T-cell (primary cell): ENCODE data around the gene TMEM38A. TPM values are rescaled to one million over a fixed set of nuclear protein-coding genes. Genes with fewer than 3 reads are reported as not detected.

ENCODE experiments used
- ATAC-seq, 4 experiments: fragments of 200-7000 bp in 3 of 4; fragments of 150-1000 bp in 1 of 4; cut with Tn5 transposase; replicated peaks in 1 of 4; 1 replicate in 3 of 4; 2 replicates in 1 of 4; pipeline ENCODE4 v1.10.0; 2021; ENCODE audit warnings: moderate library complexity in 3 of 4, mild to moderate bottlenecking in 2 of 4, moderate number of reproducible peaks in 1 of 4
- CTCF ChIA-PET, 2 donors: fragments of 300-600 bp; sonication (Branson Sonifier 250); formaldehyde crosslinking; loops; one replicate each; lab custom pipeline; 2022; ENCODE audit warnings: antibody characterized with exemption in 2 of 2; lab: Charles Lee
- POLR2A ChIA-PET, 2 donors: fragments of 300-600 bp; sonication (Branson Sonifier 250); formaldehyde crosslinking; loops; one replicate each; lab custom pipeline; 2022; ENCODE audit warnings: antibody characterized with exemption in 2 of 2; lab: Charles Lee
- DNase-seq, 35 experiments: peaks; one replicate each; pipeline versions ENCODE4 v3.0.0 to v3.0.0-alpha.2; 2013 to 2023
- H3K27ac ChIP-seq: one replicate; pipeline ENCODE4 v1.5.1; 2013; ENCODE audit warnings: low read length
- H3K27me3 ChIP-seq, 2 experiments: replicated peaks in 1 of 2; 1 replicate in 1 of 2; 2 replicates in 1 of 2; pipeline versions ENCODE4 v1.6.1 to v1.7.0; 2013; ENCODE audit warnings: low read length in 1 of 2, mixed read lengths in 1 of 2; ENCODE audit not compliant: control insufficient read depth in 2 of 2, insufficient read depth in 2 of 2; ENCODE audit errors: extremely low read depth in 1 of 2
- H3K36me3 ChIP-seq, 2 donors: 1 replicate in 1 of 2; 2 replicates in 1 of 2; pipeline versions ENCODE4 v1.6.1 to v1.7.0; 2013; ENCODE audit warnings: low read length in 1 of 2; ENCODE audit not compliant: control insufficient read depth in 2 of 2, insufficient read depth in 1 of 2; ENCODE audit errors: extremely low read depth in 1 of 2
- H3K4me1 ChIP-seq, 2 experiments: 1 replicate in 1 of 2; 2 replicates in 1 of 2; pipeline versions ENCODE4 v1.6.1 to v1.7.0; 2013; ENCODE audit warnings: low read length in 2 of 2, mixed read lengths in 1 of 2; ENCODE audit not compliant: insufficient read depth in 2 of 2, control insufficient read depth in 1 of 2; ENCODE audit errors: extremely low read depth in 1 of 2
- H3K4me3 ChIP-seq, 2 donors: 1 replicate in 1 of 2; 2 replicates in 1 of 2; pipeline versions ENCODE4 v1.5.1 to v1.7.0; 2013; ENCODE audit warnings: mild to moderate bottlenecking in 2 of 2, low read length in 1 of 2, moderate library complexity in 1 of 2; ENCODE audit not compliant: control insufficient read depth in 1 of 2; ENCODE audit errors: extremely low read depth in 1 of 2
- H3K9me3 ChIP-seq: 2 replicates; pipeline ENCODE4 v1.7.0; 2013
- H3K27ac Mint-ChIP-seq, 2 donors: one replicate each; pipeline ENCODE4 v1.8.0; 2020 to 2021; ENCODE audit warnings: mild to moderate bottlenecking in 2 of 2, mixed read lengths in 2 of 2
- H3K27me3 Mint-ChIP-seq, 2 donors: one replicate each; pipeline ENCODE4 v1.8.0; 2021 to 2022; ENCODE audit warnings: mixed read lengths in 2 of 2
- H3K36me3 Mint-ChIP-seq: one replicate; pipeline ENCODE4 v1.8.0; 2021; ENCODE audit warnings: mixed read lengths
- H3K4me1 Mint-ChIP-seq, 3 donors: one replicate each; pipeline ENCODE4 v1.8.0; 2020 to 2022; ENCODE audit warnings: mixed read lengths in 3 of 3, mild to moderate bottlenecking in 1 of 3
- H3K4me3 Mint-ChIP-seq, 3 donors: one replicate each; pipeline ENCODE4 v1.8.0; 2020 to 2022; ENCODE audit warnings: mild to moderate bottlenecking in 3 of 3, mixed read lengths in 3 of 3, moderate library complexity in 3 of 3
- H3K9me3 Mint-ChIP-seq, 3 donors: one replicate each; pipeline ENCODE4 v1.8.0; 2020 to 2022; ENCODE audit warnings: mixed read lengths in 3 of 3
- WGBS: methylation state at CpG from one replicate; pipeline ENCODE4 v1.1.5; 2013; ENCODE audit warnings: missing lambda C conversion rate; ENCODE audit not compliant: insufficient coverage; 5-methylcytosine and 5-hydroxymethylcytosine counted together
- total RNA-seq, 35 experiments: library from RNA in 6 of 35; stranded (reverse) in 6 of 35; fragments of 120-200 nt in 1 of 35; gene quantifications; one replicate each; pipeline versions ENCODE4 v1.2.1 to v1.2.4 and lab custom pipeline; 2013 to 2026

Gene TMEM38A
- total RNA-seq, 5 donors from 2014 or later (not counting 1 experiment from before 2014, with no cell fraction given) = 0.45 to 2.0 (median 0.77) TPM

DNA sequence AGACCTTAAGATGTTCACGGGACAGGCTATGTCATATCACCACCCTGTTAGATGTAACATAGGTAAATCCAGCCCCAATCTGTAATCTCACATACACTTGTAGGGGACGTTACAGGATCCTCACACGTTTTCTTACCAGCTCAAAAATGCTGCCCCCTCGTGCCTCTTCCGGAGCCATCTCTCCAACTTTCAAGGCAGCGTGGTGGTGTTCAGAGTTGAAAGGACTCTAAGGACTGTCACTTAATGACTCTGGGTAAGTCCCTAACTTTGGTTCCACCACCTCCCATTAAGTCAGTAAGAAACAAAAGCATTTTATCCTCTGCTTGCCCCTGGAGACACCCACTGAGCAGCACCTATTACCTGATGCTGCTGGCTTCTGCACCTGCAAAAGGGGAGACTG lies 37.4 kb upstream of the TMEM38A start:
- WGBS = 60% methylated on average over 1 of the region's 6 CpGs
- no peaks in the 10 kb centered on the region for H3K27me3 Mint-ChIP-seq
- peaks cover 76 to 80% (median 80%) of the 10 kb centered on the region in 3 donors for H3K4me1 Mint-ChIP-seq
- peaks cover 4% of the 10 kb centered on the region for H3K36me3 Mint-ChIP-seq
- H3K9me3 Mint-ChIP-seq = no peaks in the 10 kb centered on the region
- Histone ChIP-seq H3K9me3 (no peaks in the 10 kb centered on the region), H3K27ac (no peak overlapping the region), H3K4me1 (peaks cover 13 to 49% of the 10 kb centered on the region in 2 experiments), H3K4me3 (no peak overlapping the region), H3K27me3 (no peaks in the 10 kb centered on the region), H3K36me3 (peaks cover 6 to 25% of the 10 kb centered on the region in 2 donors)
- ChIA-PET POLR2A (no interaction called here), CTCF (no interaction called here)
- no peak overlapping the region for H3K4me3 Mint-ChIP-seq
- H3K27ac Mint-ChIP-seq = no peak overlapping the region
- DNase-seq (no peak), ATAC-seq (no peak)

DNA sequence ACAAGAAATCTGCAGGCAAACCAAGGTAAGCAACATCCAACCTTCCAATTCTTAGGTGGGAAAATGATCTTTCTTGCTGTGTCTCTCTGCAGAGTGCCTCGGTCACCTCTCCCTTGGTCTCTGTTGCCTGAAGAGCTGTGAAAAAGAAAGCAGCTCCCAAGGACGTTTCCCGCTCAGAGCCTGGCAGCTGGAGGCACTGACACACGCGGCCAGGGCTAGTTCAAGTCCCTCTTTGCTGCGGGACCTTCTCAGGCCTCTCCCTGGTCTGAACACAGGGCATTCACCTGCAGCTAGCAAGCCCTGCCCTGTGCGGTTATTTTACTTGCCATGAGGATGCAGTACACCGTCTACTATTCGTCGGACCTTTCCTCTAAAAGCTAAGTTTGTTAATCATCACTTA lies 36.7 kb upstream of the TMEM38A start:
- Mint-ChIP-seq H3K9me3 (no peaks in the 10 kb centered on the region), H3K4me1 (peaks cover 74 to 79% (median 77%) of the 10 kb centered on the region in 3 donors), H3K4me3 (no peak overlapping the region), H3K27ac (no peak overlapping the region), H3K27me3 (no peaks in the 10 kb centered on the region), H3K36me3 (peaks cover 4% of the 10 kb centered on the region)
- H3K4me3 ChIP-seq = no peak overlapping the region
- DNase-seq = no peak
- peaks cover 14 to 55% of the 10 kb centered on the region in 2 experiments for H3K4me1 ChIP-seq
- no peaks in the 10 kb centered on the region for H3K9me3 ChIP-seq
- H3K27ac ChIP-seq = no peak overlapping the region
- ATAC-seq = no peak
- H3K27me3 ChIP-seq = no peaks in the 10 kb centered on the region
- ChIA-PET CTCF (interaction anchor here in 1 of 2 donors (0.5 to 0.7 kb wide), 2 partner anchors 11 to 119 kb away, joined by 3 to 4 read pairs; no protein-coding TSS in a partner anchor), POLR2A (interaction anchor here (0.6 to 0.7 kb wide), 3 partner anchors 23 to 1120 kb away, joined by 3 to 7 read pairs (median 6); no protein-coding TSS in a partner anchor)
- WGBS = 94% methylated on average over 10 of the region's 10 CpGs
- peaks cover 6 to 25% of the 10 kb centered on the region in 2 donors for H3K36me3 ChIP-seq

- ATAC-seq = no peak
Observed at GRCh38 chr19:16625163-16625958, 35.6 kb upstream of the TMEM38A start.

DNA sequence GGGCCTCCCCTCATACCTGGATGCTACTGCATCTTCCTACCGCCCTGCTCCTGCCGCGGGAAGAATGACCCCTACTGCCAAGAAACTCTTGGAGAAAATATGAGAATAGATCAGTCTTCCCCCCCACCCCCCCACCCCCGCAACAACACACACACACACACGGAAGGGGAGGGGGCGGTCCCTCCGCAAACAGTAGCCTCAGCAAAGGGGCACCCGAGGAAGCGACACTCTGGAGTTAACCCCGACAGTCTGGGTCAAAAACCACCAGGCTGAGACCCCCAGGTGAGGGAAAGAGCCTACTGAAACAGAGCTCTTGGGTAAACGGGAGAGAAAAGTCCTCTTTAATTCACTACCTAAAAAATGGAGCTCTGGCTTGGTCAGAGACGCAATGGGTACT lies 34.1 kb upstream of the TMEM38A start:
- Histone ChIP-seq H3K36me3 (peaks cover 6 to 32% of the 10 kb centered on the region in 2 donors), H3K4me1 (peaks cover 15 to 45% of the 10 kb centered on the region in 2 experiments), H3K27me3 (no peaks in the 10 kb centered on the region), H3K4me3 (peak overlapping the region; percentile 67 to 91), H3K27ac (peak overlapping the region; percentile 28), H3K9me3 (no peaks in the 10 kb centered on the region)
- Mint-ChIP-seq H3K27ac (peak overlapping the region; percentile 72 to 78), H3K4me3 (peak overlapping the region; percentile 85 to 97 (median 90)), H3K9me3 (no peaks in the 10 kb centered on the region), H3K36me3 (peaks cover 11% of the 10 kb centered on the region), H3K27me3 (no peaks in the 10 kb centered on the region), H3K4me1 (peaks cover 57 to 61% (median 58%) of the 10 kb centered on the region in 3 donors)
- ChIA-PET CTCF (interaction anchor here in 1 of 2 donors (1.3 kb wide), 1 partner anchor 43 kb away, joined by 5 read pairs; no protein-coding TSS in a partner anchor), POLR2A (interaction anchor here in 1 of 2 donors (2.8 kb wide), 1 partner anchor 42 kb away, joined by 10 read pairs; no protein-coding TSS in a partner anchor)
- ATAC-seq = no peak
- DNase-seq = no peak
- no CpG with 5 or more reads among the region's 12 CpGs for WGBS

More at GRCh38 chr19:16625163-16625958, 35.6 kb upstream of the TMEM38A start:
- ChIA-PET POLR2A (no interaction called here), CTCF (no interaction called here)
- Mint-ChIP-seq H3K4me3 (peak overlapping the region; percentile 85 to 97 (median 90)), H3K27me3 (no peaks in the 10 kb centered on the region), H3K9me3 (no peaks in the 10 kb centered on the region), H3K36me3 (peaks cover 4% of the 10 kb centered on the region), H3K4me1 (peaks cover 72 to 74% (median 72%) of the 10 kb centered on the region in 3 donors), H3K27ac (peak overlapping the region; percentile 25 to 29)
- H3K9me3 ChIP-seq = no peaks in the 10 kb centered on the region
- 96% methylated on average over 9 of the region's 16 CpGs for WGBS
- H3K27me3 ChIP-seq = no peaks in the 10 kb centered on the region
- DNase-seq = no peak
- no peak overlapping the region for H3K4me3 ChIP-seq
- H3K36me3 ChIP-seq = peaks cover 6 to 25% of the 10 kb centered on the region in 2 donors
- no peak overlapping the region for H3K27ac ChIP-seq
- peaks cover 15 to 52% of the 10 kb centered on the region in 2 experiments for H3K4me1 ChIP-seq

GRCh38 chr19:16627193-16627927 lies 33.6 kb upstream of the TMEM38A start:
- DNase-seq (peak in 18 of 35 experiments; percentile 2 to 31 (median 9)), ATAC-seq (no peak)
- Mint-ChIP-seq H3K9me3 (no peaks in the 10 kb centered on the region), H3K36me3 (peaks cover 11% of the 10 kb centered on the region), H3K27me3 (no peaks in the 10 kb centered on the region), H3K4me1 (peaks cover 52 to 58% (median 56%) of the 10 kb centered on the region in 3 donors), H3K4me3 (peak overlapping the region; percentile 85 to 97 (median 90)), H3K27ac (peak overlapping the region; percentile 72 to 78)
- under 1% methylated on average over 38 of the region's 52 CpGs for WGBS
- H3K27me3 ChIP-seq = no peaks in the 10 kb centered on the region
- peak overlapping the region; percentile 28 for H3K27ac ChIP-seq
- peaks cover 15 to 44% of the 10 kb centered on the region in 2 experiments for H3K4me1 ChIP-seq
- H3K9me3 ChIP-seq = no peaks in the 10 kb centered on the region
- peaks cover 6 to 32% of the 10 kb centered on the region in 2 donors for H3K36me3 ChIP-seq
- CTCF ChIA-PET = interaction anchor here (0.6 to 1.3 kb wide), 3 partner anchors 43 to 531 kb away, joined by 3 to 5 read pairs (median 5); no protein-coding TSS in a partner anchor
- POLR2A ChIA-PET = interaction anchor here (0.5 to 2.8 kb wide), 3 partner anchors 40 to 44 kb away, joined by 4 to 13 read pairs (median 10); no protein-coding TSS in a partner anchor
- peak overlapping the region; percentile 67 to 91 for H3K4me3 ChIP-seq

- no peak overlapping the region for H3K27ac ChIP-seq
- no peaks in the 10 kb centered on the region for H3K9me3 Mint-ChIP-seq
- WGBS = 0% methylated on average over 36 of the region's 38 CpGs
- no peaks in the 10 kb centered on the region for H3K27me3 ChIP-seq
- H3K9me3 ChIP-seq = no peaks in the 10 kb centered on the region
- DNase-seq = peak in 1 of 35 experiments; percentile 3
- ChIA-PET CTCF (interaction anchor here (0.6 kb wide), 2 partner anchors 261 to 532 kb away, joined by 3 to 5 read pairs; no protein-coding TSS in a partner anchor), POLR2A (interaction anchor here (0.5 to 2.8 kb wide), 4 partner anchors 37 to 44 kb away, joined by 3 to 13 read pairs (median 7); no protein-coding TSS in a partner anchor)
- H3K27ac Mint-ChIP-seq = no peak overlapping the region
- peaks cover 47 to 54% (median 52%) of the 10 kb centered on the region in 3 donors for H3K4me1 Mint-ChIP-seq
- H3K4me3 Mint-ChIP-seq = peak overlapping the region; percentile 85 to 97 (median 90)
- peak overlapping the region; percentile 67 to 91 for H3K4me3 ChIP-seq
- peaks cover 11 to 34% of the 10 kb centered on the region in 2 donors for H3K36me3 ChIP-seq
- H3K27me3 Mint-ChIP-seq = no peaks in the 10 kb centered on the region
- peaks cover 15 to 39% of the 10 kb centered on the region in 2 experiments for H3K4me1 ChIP-seq
- peak in 1 of 4 experiments; percentile 0 for ATAC-seq
- peaks cover 11% of the 10 kb centered on the region for H3K36me3 Mint-ChIP-seq
Observed at GRCh38 chr19:16627928-16628182, 33.1 kb upstream of the TMEM38A start.
